Fibroblast of skin of back (primary cell): ENCODE measurements around the gene RFFL.

Experiments used
- DNase-seq: peaks from one replicate; pipeline ENCODE4 v3.0.0-alpha.2; 2013

Gene RFFL

DNA sequence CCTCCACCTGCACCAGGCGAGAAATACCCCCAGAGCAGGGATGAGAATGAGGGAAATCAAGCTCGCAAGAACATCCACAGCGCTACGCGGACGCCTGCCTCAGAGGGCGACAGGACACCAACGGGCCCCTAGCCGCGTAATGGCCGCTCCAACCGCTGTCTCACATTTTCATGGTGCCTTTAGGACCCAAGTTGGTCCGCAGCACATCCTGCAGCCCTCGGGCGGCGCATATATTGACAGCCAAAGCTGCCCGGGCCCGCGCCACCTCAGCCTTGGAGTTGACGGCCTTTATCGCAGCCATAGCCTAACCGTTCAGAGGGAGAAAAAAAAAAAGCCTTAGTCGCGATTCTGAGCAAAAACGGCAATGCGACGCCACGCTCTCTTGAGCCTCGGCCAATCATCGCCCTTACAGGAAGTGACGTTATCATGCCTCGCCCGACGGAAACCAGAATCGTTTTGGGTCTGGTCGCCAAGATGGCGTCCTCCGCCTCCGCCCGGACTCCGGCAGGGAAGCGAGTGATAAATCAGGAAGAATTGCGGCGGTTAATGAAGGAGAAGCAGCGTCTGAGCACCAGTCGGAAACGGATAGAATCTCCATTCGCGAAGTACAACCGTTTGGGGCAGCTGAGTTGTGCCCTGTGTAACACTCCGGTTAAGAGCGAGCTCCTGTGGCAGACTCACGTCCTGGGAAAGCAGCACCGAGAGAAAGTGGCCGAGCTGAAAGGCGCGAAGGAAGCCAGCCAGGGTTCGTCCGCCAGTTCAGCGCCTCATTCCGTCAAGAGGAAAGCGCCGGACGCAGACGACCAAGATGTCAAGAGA, 102.2 kb downstream of the RFFL start, which contains the start of the genes CCT6B and ZNF830:
Gene CCT6B, minus strand, starts transcription at position 368 of the 819 bp plus-strand sequence. Its CDS starts 67 bp downstream, at position 301.
Gene ZNF830, plus strand, starts transcription at position 448 of the 819 bp plus-strand sequence. Its CDS starts 27 bp downstream, at position 475.
- DNase-seq = peak; percentile 95

DNA sequence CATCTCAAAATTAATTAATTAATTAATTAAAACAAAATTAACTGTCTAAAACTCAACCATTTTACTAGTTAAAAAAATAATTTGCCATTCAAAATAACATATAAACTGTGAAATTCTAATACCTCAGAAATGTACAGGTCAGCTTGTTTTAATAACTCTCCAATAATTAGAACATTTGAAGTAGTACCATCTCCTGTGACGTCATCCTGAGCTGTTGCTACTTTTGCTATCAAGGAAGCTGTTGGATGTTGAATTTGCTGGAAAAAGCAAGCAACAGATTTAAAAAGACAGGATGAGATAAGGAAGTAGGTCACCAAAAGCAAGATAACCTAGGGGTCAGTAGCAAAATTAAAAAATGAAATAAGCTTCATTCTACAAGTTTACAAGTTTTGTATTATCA, 105.1 kb downstream of the RFFL start:
- DNase-seq = no peak
